H9 (cell line): ENCODE data around the gene CHGA. TPM values are rescaled to one million over a fixed set of nuclear protein-coding genes. Genes with fewer than 3 reads are reported as not detected.

Experiments
- DNase-seq: peaks from one replicate; pipeline ENCODE4 v3.0.0-alpha.2; 2017
- H2AFZ ChIP-seq: one replicate; pipeline ENCODE4 v1.6.1; 2013; ENCODE audit warnings: mild to moderate bottlenecking, low read length, control low read depth, moderate library complexity
- H2AK5ac ChIP-seq: 2 replicates; pipeline ENCODE4 v1.6.1; 2013; ENCODE audit warnings: low read length, control low read depth, mixed read lengths; ENCODE audit not compliant: insufficient read length
- H2BK120ac ChIP-seq: one replicate; pipeline ENCODE4 v1.6.1; 2013; ENCODE audit warnings: low read depth, mild to moderate bottlenecking, low read length, control low read depth, inconsistent platforms; ENCODE audit not compliant: poor library complexity, severe bottlenecking
- H2BK12ac ChIP-seq: 2 replicates; pipeline ENCODE4 v1.6.1; 2013; ENCODE audit warnings: low read length, control low read depth, mixed read lengths, low read depth; ENCODE audit not compliant: insufficient read length
- H2BK15ac ChIP-seq: 2 replicates; pipeline ENCODE4 v1.6.1; 2013; ENCODE audit warnings: low read depth, low read length, control low read depth
- H2BK20ac ChIP-seq: one replicate; pipeline ENCODE4 v1.6.1; 2013; ENCODE audit warnings: low read depth, mild to moderate bottlenecking, low read length, control low read depth, inconsistent platforms; ENCODE audit not compliant: poor library complexity, severe bottlenecking
- H2BK5ac ChIP-seq: 2 replicates; pipeline ENCODE4 v1.6.1; 2013; ENCODE audit warnings: low read length, control low read depth, mixed read lengths; ENCODE audit not compliant: insufficient read length
- H3K14ac ChIP-seq: 2 replicates; pipeline ENCODE4 v1.6.1; 2013; ENCODE audit warnings: low read length, control low read depth; ENCODE audit not compliant: insufficient read depth
- H3K18ac ChIP-seq: 2 replicates; pipeline ENCODE4 v1.6.1; 2013; ENCODE audit warnings: low read depth, mild to moderate bottlenecking, mixed read lengths, low read length, control low read depth; ENCODE audit not compliant: insufficient read length
- H3K23ac ChIP-seq: 2 replicates; pipeline ENCODE4 v1.6.1; 2013; ENCODE audit warnings: low read length, control low read depth, mixed read lengths, low read depth; ENCODE audit not compliant: insufficient read length
- H3K23me2 ChIP-seq: 2 replicates; pipeline ENCODE4 v1.6.1; 2013; ENCODE audit warnings: low read depth, mild to moderate bottlenecking, mixed read lengths, low read length, control low read depth; ENCODE audit not compliant: insufficient read length, poor library complexity, severe bottlenecking
- H3K27ac ChIP-seq: 2 replicates; pipeline ENCODE4 v1.5.1; 2013; ENCODE audit warnings: low read length, control low read depth, mixed read lengths, low read depth; ENCODE audit not compliant: insufficient read length
- H3K27me3 ChIP-seq: 2 replicates; pipeline ENCODE4 v1.6.1; 2013; ENCODE audit warnings: low read length, control low read depth, inconsistent platforms; ENCODE audit not compliant: insufficient read depth
- H3K4ac ChIP-seq: 2 replicates; pipeline ENCODE4 v1.6.1; 2013; ENCODE audit warnings: low read depth, mild to moderate bottlenecking, control low read depth, inconsistent platforms, low read length, moderate library complexity
- H3K4me1 ChIP-seq: 2 replicates; pipeline ENCODE4 v1.6.1; 2013; ENCODE audit warnings: low read length, control low read depth, inconsistent platforms; ENCODE audit not compliant: insufficient read depth
- H3K4me2 ChIP-seq: 2 replicates; pipeline ENCODE4 v1.6.1; 2013; ENCODE audit warnings: low read length, control low read depth, mixed read lengths; ENCODE audit not compliant: insufficient read length, insufficient read depth
- H3K56ac ChIP-seq: 2 replicates; pipeline ENCODE4 v1.6.1; 2013; ENCODE audit warnings: low read depth, mild to moderate bottlenecking, mixed read lengths, low read length, control low read depth; ENCODE audit not compliant: insufficient read length
- H3K79me1 ChIP-seq: 2 replicates; pipeline ENCODE4 v1.6.1; 2013; ENCODE audit warnings: low read depth, mild to moderate bottlenecking, moderate library complexity, low read length, control low read depth, inconsistent platforms; ENCODE audit not compliant: insufficient read depth, poor library complexity, severe bottlenecking
- H3K79me2 ChIP-seq: 2 replicates; pipeline ENCODE4 v1.6.1; 2013; ENCODE audit warnings: low read length, control low read depth, inconsistent platforms; ENCODE audit not compliant: insufficient read depth
- H3K9ac ChIP-seq: 2 replicates; pipeline ENCODE4 v1.6.1; 2013; ENCODE audit warnings: low read length, control low read depth, mixed read lengths; ENCODE audit not compliant: insufficient read length; ENCODE audit errors: extremely low read depth
- H3K9me3 ChIP-seq: one replicate; pipeline ENCODE4 v1.6.1; 2013; ENCODE audit warnings: low read depth, low read length, inconsistent platforms; ENCODE audit not compliant: control insufficient read depth
- H3T11ph ChIP-seq: one replicate; pipeline ENCODE4 v1.6.1; 2013; ENCODE audit warnings: mild to moderate bottlenecking, low read length, control low read depth, inconsistent platforms
- H4K20me1 ChIP-seq: one replicate; pipeline ENCODE4 v1.6.1; 2013; ENCODE audit not compliant: control insufficient read depth, insufficient read length, insufficient read depth
- H4K5ac ChIP-seq: 2 replicates; pipeline ENCODE4 v1.6.1; 2013; ENCODE audit warnings: low read depth, mild to moderate bottlenecking, mixed read lengths, low read length, control low read depth; ENCODE audit not compliant: insufficient read length
- H4K8ac ChIP-seq: replicated peaks from 2 replicates; pipeline ENCODE4 v1.6.1; 2013; ENCODE audit warnings: low read length, control low read depth, mixed read lengths, low read depth; ENCODE audit not compliant: insufficient read length
- H4K91ac ChIP-seq: 2 replicates; pipeline ENCODE4 v1.6.1; 2013; ENCODE audit warnings: low read depth, mild to moderate bottlenecking, moderate library complexity, mixed read lengths, low read length, control low read depth; ENCODE audit not compliant: insufficient read length
- H3K27ac Mint-ChIP-seq, 3 experiments: 2 replicates in 2 of 3; 3 replicates in 1 of 3; pipeline ENCODE4 v1.8.0; 2020 to 2021; ENCODE audit warnings: mixed read lengths in 3 of 3, mild to moderate bottlenecking in 1 of 3, moderate library complexity in 1 of 3
- H3K27me3 Mint-ChIP-seq: 2 replicates; pipeline ENCODE4 v1.8.0; 2021; ENCODE audit warnings: low read depth, mild to moderate bottlenecking, moderate library complexity, mixed read lengths
- H3K36me3 Mint-ChIP-seq, 3 experiments: 2 replicates in 2 of 3; 3 replicates in 1 of 3; pipeline ENCODE4 v1.8.0; 2020 to 2021; ENCODE audit warnings: low read depth in 3 of 3, mixed read lengths in 3 of 3; ENCODE audit not compliant: insufficient read depth in 1 of 3
- H3K4me1 Mint-ChIP-seq, 2 experiments: 2 replicates each; pipeline ENCODE4 v1.8.0; 2020; ENCODE audit warnings: mixed read lengths in 2 of 2
- H3K4me3 Mint-ChIP-seq, 2 experiments: 2 replicates in 1 of 2; 3 replicates in 1 of 2; pipeline ENCODE4 v1.8.0; 2020 to 2021; ENCODE audit warnings: mild to moderate bottlenecking in 2 of 2, mixed read lengths in 2 of 2, moderate library complexity in 1 of 2
- H3K9me3 Mint-ChIP-seq, 2 experiments: 2 replicates in 1 of 2; 3 replicates in 1 of 2; pipeline ENCODE4 v1.8.0; 2020; ENCODE audit warnings: mild to moderate bottlenecking in 2 of 2, mixed read lengths in 2 of 2, moderate library complexity in 1 of 2
- CTCF ChIP-seq: fragments of 200-600 bp; sonication (generic); conservative IDR thresholded peaks from 3 replicates; pipeline ENCODE4 v1.8.0; 2021; ENCODE audit warnings: antibody characterized with exemption, mild to moderate bottlenecking
- whole genome bisulfite sequencing: extraction: QIAGEN DNeasy Blood & Tissue Kit; methylation state at CpG from one replicate; pipeline ENCODE4 v1.1.7; 2013; ENCODE audit warnings: missing lambda C conversion rate, low lambda C conversion rate, mixed read lengths; ENCODE audit not compliant: insufficient read length; ENCODE audit errors: extremely low coverage; 5-methylcytosine and 5-hydroxymethylcytosine counted together
- total RNA-seq: library from RNA; stranded (reverse); gene quantifications from 2 replicates; pipeline ENCODE4 v1.2.1, GENCODE V29; 2021

CHGA gene
- total RNA-seq, 1 experiment from 2014 or later: 6.7 TPM

GRCh38 chr14:92982956-92983355 is 60.0 kb downstream of the CHGA start:
- Histone ChIP-seq H3K9ac (no peak overlapping the region), H3K79me1 (no peaks in the 10 kb centered on the region), H3K4me2 (no peak overlapping the region), H3K9me3 (peaks cover 9% of the 10 kb centered on the region), H2BK5ac (no peak overlapping the region), H2AK5ac (no peak overlapping the region), H3K56ac (no peak overlapping the region), H2BK15ac (no peak overlapping the region), H3K14ac (no peak overlapping the region), H2BK12ac (no peak overlapping the region), H3K18ac (no peak overlapping the region), H3K4ac (no peak overlapping the region), H3K23me2 (no peaks in the 10 kb centered on the region), H3K27ac (no peak overlapping the region), H4K5ac (no peak overlapping the region), H3T11ph (no peak overlapping the region), H2BK120ac (no peak overlapping the region), H4K91ac (no peak overlapping the region), H4K8ac (no peak overlapping the region), H3K4me1 (no peaks in the 10 kb centered on the region), H4K20me1 (no peaks in the 10 kb centered on the region), H2AFZ (no peak overlapping the region), H3K79me2 (no peaks in the 10 kb centered on the region; the same call in 1 of the 2 replicates), H3K23ac (no peak overlapping the region), H2BK20ac (no peak overlapping the region), H3K27me3 (no peaks in the 10 kb centered on the region)
- peaks cover 49 to 68% (median 49%) of the 10 kb centered on the region in 3 experiments for H3K36me3 Mint-ChIP-seq
- no peak for DNase-seq
- no peak overlapping the region for H3K27ac Mint-ChIP-seq
- no peak for TF ChIP-seq CTCF
- no peak overlapping the region for H3K4me3 Mint-ChIP-seq
- peaks cover 3% of the 10 kb centered on the region for H3K27me3 Mint-ChIP-seq
- no CpG with 5 or more reads among the region's 8 CpGs for WGBS
- peaks cover 0 to 4% of the 10 kb centered on the region in 2 experiments; a peak in 1 of 4 replicates for H3K4me1 Mint-ChIP-seq
- H3K9me3 Mint-ChIP-seq: peaks cover 36 to 38% of the 10 kb centered on the region in 2 experiments
